ENCODE results near the gene ARHGAP26. TPM values are rescaled to one million over a fixed set of nuclear protein-coding genes. Genes with fewer than 3 reads are reported as not detected.
"Not testable (repeated sequence)": the region's sequence is repeated elsewhere in the genome, so short reads cannot be mapped to it uniquely, and the experiment has no call there.

The ARHGAP26 gene
- total RNA-seq, 1 donor from 2014 or later, result 14.1 TPM

GRCh38 chr5:142997591-142997990 lies 227.4 kb downstream of the ARHGAP26 start:
- Mint-ChIP-seq H3K4me3 (ENCODE audit: unreplicated experiment) (no peak overlapping the region), H3K27me3 (ENCODE audit: unreplicated experiment) (no peaks in the 10 kb centered on the region), H3K36me3 (ENCODE audit: unreplicated experiment) (no peaks in the 10 kb centered on the region), H3K27ac (ENCODE audit: unreplicated experiment) (no peak overlapping the region), H3K4me1 (ENCODE audit: unreplicated experiment) (peaks cover 20% of the 10 kb centered on the region), H3K9me3 (ENCODE audit: unreplicated experiment) (no peaks in the 10 kb centered on the region)
- DNase-seq (ENCODE audit: extremely low spot score, unreplicated experiment), result no peak
- no peak for TF ChIP-seq CTCF (IDR thresholded peaks at IDR 0.05)

DNA sequence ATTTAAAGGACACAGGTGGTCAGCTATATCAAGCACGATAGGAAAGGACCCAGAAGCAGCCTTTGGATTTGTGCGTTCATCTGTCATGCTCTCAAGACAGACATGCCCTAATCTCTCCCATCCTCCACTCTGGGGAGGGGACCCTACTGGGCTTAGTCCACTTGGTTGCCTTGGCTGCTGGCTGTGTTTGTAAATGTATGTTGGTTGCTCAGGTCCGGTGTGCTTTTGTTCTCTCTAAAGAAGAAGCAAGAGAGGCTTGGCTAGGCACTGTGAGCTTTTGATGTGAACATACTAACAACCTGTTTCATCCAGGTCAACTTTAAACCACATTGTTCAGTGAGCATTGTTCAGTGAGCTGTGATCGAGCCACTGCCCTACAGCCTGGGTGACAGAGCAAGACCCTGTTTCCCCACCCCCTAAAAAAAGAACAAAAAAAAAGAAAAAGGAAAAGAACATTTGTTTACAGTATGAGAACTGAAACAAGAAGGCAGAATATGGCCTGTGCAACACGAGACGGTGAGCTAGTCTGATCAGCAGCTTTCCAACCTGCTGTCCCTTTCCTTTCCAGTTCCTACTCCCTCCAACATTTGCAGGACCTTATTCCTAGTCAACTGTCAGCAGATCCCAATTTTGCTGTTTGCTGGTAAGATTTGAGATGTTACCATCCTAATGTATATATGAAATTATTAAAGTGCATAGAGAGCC lies 228.3 kb downstream of the ARHGAP26 start:
- H3K4me1 Mint-ChIP-seq (ENCODE audit: unreplicated experiment), result peaks cover 29% of the 10 kb centered on the region
- TF ChIP-seq CTCF (IDR thresholded peaks at IDR 0.05), result no peak
- H3K27ac Mint-ChIP-seq (ENCODE audit: unreplicated experiment), result no peak overlapping the region
- no peaks in the 10 kb centered on the region for H3K36me3 Mint-ChIP-seq (ENCODE audit: unreplicated experiment)
- H3K9me3 Mint-ChIP-seq (ENCODE audit: unreplicated experiment), result no peaks in the 10 kb centered on the region
- no peak overlapping the region for H3K4me3 Mint-ChIP-seq (ENCODE audit: unreplicated experiment)
- DNase-seq (ENCODE audit: extremely low spot score, unreplicated experiment), result no peak
- no peaks in the 10 kb centered on the region for H3K27me3 Mint-ChIP-seq (ENCODE audit: unreplicated experiment)

DNA sequence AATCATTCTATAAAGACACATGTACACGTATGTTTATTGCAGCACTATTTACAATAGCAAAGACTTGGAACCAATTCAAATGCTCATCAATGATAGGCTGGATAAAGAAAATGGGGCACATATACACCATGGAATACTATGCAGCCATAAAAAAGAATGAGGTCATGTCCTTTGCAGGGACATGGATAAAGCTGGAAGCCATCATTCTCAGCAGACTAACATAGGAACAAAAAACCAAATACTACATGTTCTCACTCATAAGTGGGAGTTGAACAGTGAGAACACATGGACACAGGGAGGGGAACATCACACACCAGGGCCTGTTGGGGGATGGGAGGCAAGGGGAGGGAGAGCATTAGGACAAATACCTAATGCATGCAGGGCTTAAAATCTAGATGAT lies 230.4 kb downstream of the ARHGAP26 start:
- not testable (repeated sequence) for H3K27me3 Mint-ChIP-seq (ENCODE audit: unreplicated experiment); H3K36me3 Mint-ChIP-seq (ENCODE audit: unreplicated experiment); H3K4me3 Mint-ChIP-seq (ENCODE audit: unreplicated experiment); H3K27ac Mint-ChIP-seq (ENCODE audit: unreplicated experiment); DNase-seq (ENCODE audit: extremely low spot score, unreplicated experiment); H3K9me3 Mint-ChIP-seq (ENCODE audit: unreplicated experiment)
- H3K4me1 Mint-ChIP-seq (ENCODE audit: unreplicated experiment), result peaks cover 30% of the 10 kb centered on the region

DNA sequence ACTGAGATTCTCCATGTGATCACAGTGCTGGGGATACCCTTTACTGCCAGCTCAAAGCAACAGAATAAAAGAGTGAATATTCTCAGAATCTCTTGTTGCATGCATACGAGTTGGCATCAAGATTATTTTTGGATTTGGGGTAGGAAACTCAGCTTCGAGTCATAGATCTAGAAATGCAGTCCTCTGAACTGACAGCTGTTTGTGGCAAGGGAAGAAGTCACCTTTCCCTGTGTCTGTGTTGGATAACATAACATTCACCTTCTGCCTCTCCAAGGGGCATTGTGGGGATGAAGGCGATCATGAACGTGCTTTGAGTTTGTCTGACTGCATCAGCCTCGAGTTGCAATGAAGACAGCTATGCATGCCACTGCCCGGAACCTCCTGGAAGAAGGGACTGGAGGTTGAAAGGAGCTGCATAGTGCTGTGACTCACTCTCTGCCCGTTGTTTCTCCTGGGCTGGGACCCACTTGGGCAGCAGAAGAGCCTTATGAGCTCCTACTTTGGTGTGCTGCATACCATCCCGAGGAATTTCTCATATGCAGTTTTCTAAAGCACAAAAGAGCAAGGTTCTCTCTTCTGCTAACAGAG lies 231.7 kb downstream of the ARHGAP26 start:
- no peaks in the 10 kb centered on the region for H3K27me3 Mint-ChIP-seq (ENCODE audit: unreplicated experiment)
- peak overlapping the region; percentile 95 for H3K27ac Mint-ChIP-seq (ENCODE audit: unreplicated experiment)
- no peak overlapping the region for H3K4me3 Mint-ChIP-seq (ENCODE audit: unreplicated experiment)
- H3K4me1 Mint-ChIP-seq (ENCODE audit: unreplicated experiment), result peaks cover 30% of the 10 kb centered on the region
- DNase-seq (ENCODE audit: extremely low spot score, unreplicated experiment), result no peak
- TF ChIP-seq CTCF (IDR thresholded peaks at IDR 0.05), result no peak
- no peaks in the 10 kb centered on the region for H3K9me3 Mint-ChIP-seq (ENCODE audit: unreplicated experiment)
- no peaks in the 10 kb centered on the region for H3K36me3 Mint-ChIP-seq (ENCODE audit: unreplicated experiment)

DNA sequence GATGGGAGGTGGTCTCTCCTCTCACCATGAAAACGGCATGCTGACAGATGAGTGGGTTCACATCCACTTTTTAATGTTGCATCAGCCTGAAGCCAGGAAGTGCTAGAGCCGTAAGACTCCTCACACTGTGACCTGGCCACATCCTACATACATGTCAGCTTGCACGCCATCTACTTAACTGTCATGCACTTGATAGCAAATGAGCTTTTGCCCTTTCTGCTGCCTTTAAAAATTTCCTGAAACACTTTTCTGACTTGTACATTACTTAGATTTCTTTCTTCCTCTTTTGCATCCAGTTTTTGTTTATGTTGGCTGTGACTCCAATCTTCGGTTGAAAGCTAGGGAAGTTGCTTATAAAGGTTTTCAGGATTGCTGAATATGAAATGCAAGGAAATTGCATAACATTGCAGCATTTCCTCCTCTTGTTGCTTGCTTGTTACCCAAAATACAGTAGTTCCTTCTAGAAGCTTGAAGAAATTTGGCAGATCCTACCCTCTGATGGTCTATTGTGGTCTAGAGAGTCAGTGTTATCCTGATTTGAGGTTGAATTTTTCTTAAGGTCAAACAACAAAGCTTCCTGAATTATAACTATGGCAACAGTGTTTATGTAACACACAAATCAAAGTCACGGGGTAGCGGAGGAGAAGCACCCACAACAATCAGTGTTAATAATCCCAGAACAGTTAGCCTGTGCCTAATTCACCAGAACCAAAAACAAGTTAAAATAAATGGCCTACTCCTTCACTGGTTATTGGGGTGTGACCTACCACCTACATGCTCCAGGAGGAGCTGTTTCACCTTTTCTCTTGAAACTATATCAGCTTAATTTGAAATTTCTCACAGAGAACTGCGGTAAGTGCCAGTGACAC lies 232.5 kb downstream of the ARHGAP26 start:
- TF ChIP-seq CTCF (IDR thresholded peaks at IDR 0.05), result peak; percentile 67
- peak overlapping the region; percentile 95 for H3K27ac Mint-ChIP-seq (ENCODE audit: unreplicated experiment)
- H3K9me3 Mint-ChIP-seq (ENCODE audit: unreplicated experiment), result no peaks in the 10 kb centered on the region
- DNase-seq (ENCODE audit: extremely low spot score, unreplicated experiment), result no peak
- H3K4me1 Mint-ChIP-seq (ENCODE audit: unreplicated experiment), result peaks cover 30% of the 10 kb centered on the region
- no peaks in the 10 kb centered on the region for H3K27me3 Mint-ChIP-seq (ENCODE audit: unreplicated experiment)
- no peaks in the 10 kb centered on the region for H3K36me3 Mint-ChIP-seq (ENCODE audit: unreplicated experiment)
- peak overlapping the region; percentile 4 for H3K4me3 Mint-ChIP-seq (ENCODE audit: unreplicated experiment)

All from osteocyte (in vitro differentiated cells).